SU-DHL-6 (cell line): ENCODE results near the gene ANKS1B.

ENCODE experiments used
- EZH2phosphoT487 ChIP-seq: fragments of 200-600 bp; sonication (generic), shearing (Covaris generic); conservative IDR thresholded peaks from 2 replicates; pipeline ENCODE4 v1.6.1; 2018; ENCODE audit warnings: mild to moderate bottlenecking, antibody characterized with exemption, low read length, moderate library complexity, mixed read lengths
- TF ChIP-seq, protein P1 (sequence below): fragments of 200-600 bp; sonication (generic); IDR thresholded peaks from one replicate; pipeline ENCODE4 v1.5.1; 2017; ENCODE audit warnings: antibody characterized with exemption, mild to moderate bottlenecking, low read length, moderate library complexity; ENCODE audit not compliant: insufficient read depth, poor library complexity, severe bottlenecking

DNA sequence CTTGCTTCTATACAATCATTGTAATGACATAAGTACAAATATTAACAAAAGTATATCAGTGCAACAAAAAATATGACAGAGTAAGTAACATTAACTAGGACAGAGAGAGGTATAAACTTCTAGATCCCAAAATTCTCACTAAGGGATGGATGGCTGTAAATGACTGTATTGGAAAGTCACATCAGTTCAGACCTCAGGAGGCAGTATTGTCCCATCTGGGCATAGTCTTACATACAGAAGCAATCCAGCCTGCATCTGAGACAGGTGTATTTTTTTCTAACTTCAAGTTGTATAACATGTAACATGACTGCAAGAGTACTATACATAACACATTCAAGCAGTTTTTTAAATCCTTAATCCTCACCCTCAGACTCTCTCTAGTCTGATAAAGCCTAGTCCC lies 238.2 kb downstream of the ANKS1B start:
- TF ChIP-seq, protein P1, sequence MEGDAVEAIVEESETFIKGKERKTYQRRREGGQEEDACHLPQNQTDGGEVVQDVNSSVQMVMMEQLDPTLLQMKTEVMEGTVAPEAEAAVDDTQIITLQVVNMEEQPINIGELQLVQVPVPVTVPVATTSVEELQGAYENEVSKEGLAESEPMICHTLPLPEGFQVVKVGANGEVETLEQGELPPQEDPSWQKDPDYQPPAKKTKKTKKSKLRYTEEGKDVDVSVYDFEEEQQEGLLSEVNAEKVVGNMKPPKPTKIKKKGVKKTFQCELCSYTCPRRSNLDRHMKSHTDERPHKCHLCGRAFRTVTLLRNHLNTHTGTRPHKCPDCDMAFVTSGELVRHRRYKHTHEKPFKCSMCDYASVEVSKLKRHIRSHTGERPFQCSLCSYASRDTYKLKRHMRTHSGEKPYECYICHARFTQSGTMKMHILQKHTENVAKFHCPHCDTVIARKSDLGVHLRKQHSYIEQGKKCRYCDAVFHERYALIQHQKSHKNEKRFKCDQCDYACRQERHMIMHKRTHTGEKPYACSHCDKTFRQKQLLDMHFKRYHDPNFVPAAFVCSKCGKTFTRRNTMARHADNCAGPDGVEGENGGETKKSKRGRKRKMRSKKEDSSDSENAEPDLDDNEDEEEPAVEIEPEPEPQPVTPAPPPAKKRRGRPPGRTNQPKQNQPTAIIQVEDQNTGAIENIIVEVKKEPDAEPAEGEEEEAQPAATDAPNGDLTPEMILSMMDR: no peak
- TF ChIP-seq EZH2phosphoT487: no peak
